ENCODE data around the gene SFRP5.

Gene SFRP5

DNA sequence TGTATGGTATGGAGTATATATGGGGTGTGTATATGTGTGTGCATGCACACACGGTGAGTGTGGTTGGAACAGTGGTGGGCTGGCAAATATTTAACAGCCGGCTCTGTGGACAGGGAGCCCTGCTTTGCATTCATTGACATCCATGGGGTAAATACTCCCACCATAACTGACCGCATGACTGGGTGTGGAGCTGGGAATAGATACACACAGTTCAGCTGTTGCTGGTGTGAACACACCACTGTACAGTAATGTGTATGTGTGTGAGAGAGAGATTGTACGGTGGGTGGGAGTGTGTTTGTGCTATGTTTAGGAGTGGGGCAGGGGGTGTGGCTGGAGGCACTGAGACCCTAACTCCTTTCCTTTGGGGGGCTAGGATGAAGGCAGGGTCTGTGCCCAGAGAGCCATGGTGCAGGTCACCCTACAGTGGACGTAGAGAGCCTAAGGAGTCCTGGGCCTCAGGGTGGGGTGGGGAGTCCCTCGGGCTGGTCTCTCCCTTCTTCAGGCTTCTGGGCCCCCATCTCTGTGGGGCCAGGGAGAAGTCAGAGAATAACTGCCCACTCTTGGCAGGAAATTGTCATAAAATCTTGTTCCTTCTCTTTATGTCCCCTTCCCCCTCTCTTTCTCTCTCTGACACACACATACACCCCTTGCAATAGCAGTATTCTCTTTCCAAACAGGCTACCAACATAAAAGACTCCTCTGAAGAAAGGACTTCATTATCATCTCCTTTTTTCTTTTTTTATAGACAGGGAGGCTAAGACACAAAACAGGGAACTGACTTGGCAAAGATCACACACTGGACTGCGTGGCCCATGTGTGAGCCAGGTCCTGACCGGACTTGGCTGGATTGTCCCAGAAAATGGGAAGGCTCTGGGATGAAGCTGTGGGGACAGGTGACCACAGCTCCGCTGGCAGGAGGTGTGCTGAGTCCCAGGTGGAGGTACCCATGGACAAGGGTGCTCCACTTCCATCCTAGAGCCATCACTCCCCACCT lies 3.2 kb downstream of the SFRP5 start:
- no peak for DNase-seq (ENCODE audit: low read depth, low spot score)
- no peak overlapping the region for H3K4me3 ChIP-seq (ENCODE audit: low read length)

DNA sequence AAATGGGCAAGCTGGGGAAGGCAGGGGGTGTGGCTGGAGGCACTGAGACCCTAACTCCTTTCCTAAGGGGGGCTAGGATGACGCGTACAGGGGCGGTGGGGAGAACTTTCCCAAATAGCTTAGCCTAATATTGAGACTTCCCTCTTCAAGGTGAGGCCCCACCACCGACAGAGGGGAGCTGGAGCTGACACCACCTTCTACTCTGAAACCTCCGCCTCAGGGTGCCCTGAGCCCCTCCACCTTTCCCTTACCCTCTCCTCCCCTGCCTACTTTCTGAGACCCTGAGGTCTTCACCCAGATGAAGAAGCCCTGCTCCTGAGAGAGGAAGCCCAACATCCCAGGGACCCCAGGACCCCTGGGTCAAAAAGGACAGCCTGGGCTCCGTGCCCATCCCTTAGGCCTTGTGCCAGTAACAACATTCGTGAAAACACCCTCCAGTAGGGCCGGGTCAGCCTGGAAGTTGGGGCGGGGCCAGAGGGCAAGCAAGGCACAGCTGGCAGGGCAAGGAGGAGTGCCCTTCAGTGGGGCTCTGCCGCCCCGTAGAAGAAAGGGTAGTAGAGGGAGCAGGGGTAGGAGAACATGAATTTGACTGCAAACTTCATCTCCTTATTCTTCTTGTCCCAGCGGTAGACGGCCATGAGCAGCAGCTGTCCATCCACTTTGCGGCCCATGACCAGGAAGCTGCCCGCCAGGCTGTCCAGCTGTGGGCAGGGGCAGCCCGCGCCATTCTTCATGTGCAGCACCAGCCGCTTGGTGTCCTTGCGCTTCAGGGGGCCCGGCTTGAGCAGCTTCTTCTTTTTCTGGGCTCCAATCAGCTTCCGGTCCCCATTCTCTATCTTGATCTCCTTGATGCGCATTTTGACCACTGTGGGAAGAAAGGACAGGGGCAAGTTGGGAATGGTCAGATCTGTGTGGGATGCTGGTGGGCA lies 4.5 kb downstream of the SFRP5 start:
- H3K4me3 ChIP-seq (ENCODE audit: low read length) = no peak overlapping the region
- no peak for DNase-seq (ENCODE audit: low read depth, low spot score)

DNA sequence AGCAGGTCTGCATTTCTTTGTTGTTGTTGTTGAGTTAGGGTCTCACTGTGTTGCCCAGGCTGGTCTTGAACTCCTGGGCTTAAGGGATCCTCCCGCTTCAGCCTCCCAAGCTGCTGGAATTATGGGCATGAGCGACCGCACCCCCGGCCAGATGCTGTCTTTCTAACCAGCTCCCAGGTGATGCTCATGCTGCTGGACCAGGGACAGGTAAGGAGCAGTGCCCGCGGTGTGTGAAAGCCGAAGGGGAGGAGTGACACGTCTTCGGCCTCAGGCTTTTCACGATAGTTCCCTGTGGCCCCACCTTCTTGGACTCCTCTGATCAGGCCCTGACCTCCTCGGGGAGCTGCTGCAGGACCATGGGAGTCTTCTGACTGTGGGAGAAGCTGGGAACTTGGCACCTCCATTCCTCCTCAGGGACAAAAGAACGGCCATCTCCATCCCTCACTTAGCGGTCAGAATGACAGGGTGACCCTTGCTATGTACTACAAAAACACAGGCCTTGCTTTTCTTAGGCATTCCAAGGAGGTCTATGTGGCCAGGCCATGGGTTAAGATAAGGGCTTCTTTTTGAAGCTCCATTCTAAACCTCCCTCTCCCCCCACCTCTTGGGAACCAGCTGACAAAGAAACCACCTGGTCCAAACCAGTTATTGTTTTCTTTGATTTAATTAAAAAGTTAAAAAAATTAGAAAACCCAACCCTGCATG lies 5.5 kb downstream of the SFRP5 start:
- DNase-seq (ENCODE audit: low read depth, low spot score) = no peak
- H3K4me3 ChIP-seq (ENCODE audit: low read length) = no peak overlapping the region

DNA sequence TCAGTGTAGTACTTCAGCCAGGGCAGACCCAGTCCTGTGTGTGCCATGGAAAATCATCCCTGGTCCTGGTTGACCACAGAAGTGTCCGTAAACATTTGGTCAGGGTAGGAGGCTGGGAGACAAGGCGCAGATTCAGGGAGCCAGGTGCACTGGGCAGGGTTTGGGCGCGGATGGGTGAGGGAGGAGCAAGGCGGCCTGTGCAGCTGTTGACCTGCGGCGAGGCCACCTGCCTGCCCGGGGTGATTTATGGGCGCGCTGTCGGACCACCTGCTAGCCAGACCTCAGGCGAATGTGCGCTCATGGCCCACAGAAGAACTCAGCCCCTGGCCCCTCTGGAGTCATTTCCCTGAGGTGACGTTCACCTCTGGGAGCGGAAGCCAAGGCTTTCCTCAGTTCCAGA lies 6.6 kb downstream of the SFRP5 start:
- DNase-seq (ENCODE audit: low read depth, low spot score) = no peak

DNA sequence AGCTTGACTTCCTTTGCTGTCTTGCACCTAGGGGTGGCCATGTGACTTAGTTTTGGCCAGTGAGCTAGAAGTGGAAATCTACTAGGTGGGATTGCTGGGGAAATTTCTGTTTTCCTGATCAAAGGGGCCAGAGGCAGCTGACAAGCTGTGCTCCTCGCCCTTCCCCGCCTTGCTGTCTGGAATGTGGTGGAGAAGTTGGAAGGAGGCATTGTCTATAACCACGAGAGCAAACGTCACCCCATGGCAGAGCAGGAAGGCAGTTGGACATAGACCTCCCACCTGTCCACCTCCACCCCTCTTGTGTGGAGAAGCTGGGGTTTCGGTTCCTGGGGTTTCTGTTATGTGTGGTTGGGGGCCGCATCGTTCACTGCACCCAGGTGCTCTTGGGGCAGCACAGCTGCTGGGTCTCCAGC lies 7.3 kb downstream of the SFRP5 start:
- no peak overlapping the region for H3K4me3 ChIP-seq (ENCODE audit: low read length)
- peak; percentile 7 for DNase-seq (ENCODE audit: low read depth, low spot score)

More for the DNA sequence above, 6.6 kb downstream of the SFRP5 start:
- H3K4me3 ChIP-seq (ENCODE audit: low read length) = no peak overlapping the region

DNA sequence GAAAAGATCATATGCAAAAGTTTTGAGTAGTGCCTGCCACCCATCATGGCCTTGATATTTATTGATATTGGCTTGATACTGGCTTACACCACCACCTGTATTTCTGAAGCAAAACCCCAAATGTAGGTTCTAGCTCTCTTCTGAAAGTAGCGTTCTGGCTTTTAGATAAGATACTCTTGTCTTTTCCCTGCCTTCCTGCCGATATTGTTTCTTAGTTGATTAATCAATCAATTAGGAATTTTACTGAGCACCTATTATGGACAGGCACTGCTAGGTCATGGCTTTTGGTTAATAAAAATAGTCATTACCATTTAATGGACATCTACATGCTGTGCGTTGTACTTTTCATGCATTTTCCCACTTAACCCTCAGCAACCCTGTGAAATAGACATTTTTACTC lies 7.9 kb downstream of the SFRP5 start:
- no peak overlapping the region for H3K4me3 ChIP-seq (ENCODE audit: low read length)
- no peak for DNase-seq (ENCODE audit: low read depth, low spot score)

DNA sequence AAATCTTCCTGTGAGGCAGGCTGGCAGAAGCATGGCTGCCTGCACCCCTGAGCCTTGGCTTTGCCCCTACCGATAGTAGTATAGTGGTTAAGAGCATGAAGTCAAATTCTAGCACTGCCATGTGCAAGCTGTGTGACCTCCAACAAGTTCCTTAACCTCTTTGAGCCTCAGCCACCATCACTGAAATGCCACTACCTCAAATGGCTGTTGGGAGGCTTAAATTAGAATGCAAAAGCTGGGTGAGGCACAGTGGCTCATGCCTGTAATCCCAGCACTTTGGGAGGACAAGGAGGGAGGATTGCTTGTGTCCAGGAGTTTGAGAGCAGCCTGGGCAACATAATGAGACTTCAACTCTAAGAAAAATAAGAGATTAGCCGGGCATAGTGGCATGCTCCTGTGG lies 8.4 kb downstream of the SFRP5 start:
- H3K4me3 ChIP-seq (ENCODE audit: low read length) = no peak overlapping the region
- no peak for DNase-seq (ENCODE audit: low read depth, low spot score)

DNA sequence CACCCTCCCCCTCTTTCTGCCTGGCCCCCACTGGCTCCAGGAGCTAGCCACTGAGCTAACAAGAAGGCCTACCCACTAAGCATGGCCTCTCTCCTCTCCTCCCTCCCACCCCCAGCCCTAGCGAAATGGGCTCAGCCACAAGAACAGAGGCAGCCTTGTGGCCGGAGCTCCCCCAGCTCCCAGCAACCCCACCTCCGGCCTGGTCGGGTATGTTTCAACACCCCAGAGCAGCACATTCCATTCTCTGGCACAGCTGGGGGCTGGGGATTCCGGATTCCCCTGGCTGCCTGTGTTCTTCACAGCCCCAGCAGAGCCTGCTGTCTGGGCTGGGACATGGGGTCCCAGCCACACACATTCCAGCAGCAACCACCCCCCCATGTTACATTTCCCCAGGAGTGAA lies 9.0 kb downstream of the SFRP5 start:
- DNase-seq (ENCODE audit: low read depth, low spot score) = no peak
- no peak overlapping the region for H3K4me3 ChIP-seq (ENCODE audit: low read length)

DNA sequence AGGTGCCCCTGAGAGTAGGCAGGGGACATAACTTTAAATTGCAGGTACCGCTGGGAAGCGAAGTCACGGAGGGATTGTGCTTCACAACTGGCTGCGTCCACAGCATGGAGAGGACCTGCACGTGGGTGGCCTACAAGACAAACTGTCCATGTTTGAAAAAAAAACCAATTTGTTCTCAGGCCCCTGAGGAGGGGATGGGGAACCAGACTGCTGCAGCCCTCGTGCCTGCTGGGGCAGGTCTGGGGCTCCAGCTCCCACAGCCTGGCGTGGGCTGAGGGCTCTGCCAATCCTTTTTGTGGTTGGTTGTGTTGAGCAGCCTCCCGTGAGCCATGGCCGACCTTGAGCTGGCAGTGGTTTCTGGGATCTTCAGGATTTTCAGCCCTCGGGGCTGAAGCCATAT lies 9.7 kb downstream of the SFRP5 start:
- H3K4me3 ChIP-seq (ENCODE audit: low read length) = no peak overlapping the region
- no peak for DNase-seq (ENCODE audit: low read depth, low spot score)

DNA sequence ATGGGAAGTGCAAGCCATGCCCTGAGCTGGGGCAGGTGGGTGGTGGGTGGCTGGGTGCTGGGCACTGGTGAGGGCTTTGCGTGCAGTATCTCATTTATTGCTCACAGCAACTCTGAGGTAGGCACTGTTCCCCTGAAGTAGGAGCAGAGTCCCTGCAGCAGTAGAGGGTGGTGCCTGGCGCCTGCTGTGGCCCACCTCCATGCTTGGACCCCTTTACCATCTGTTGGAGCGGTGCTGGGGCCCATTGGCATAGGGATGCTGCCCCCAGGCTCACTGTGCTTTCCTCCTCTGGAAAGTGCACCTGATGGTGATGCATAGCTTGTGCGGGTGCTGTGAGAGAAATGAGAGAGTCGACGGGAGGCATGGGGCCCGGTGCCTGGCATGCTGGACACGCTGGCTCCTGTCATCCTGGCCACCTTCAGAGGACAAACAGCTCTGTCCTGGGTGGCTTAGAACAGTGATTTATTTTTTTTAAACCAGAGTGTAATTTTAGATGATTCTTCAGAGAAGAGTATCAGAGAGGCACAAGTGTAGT lies 10.4 kb downstream of the SFRP5 start:
- no peak for DNase-seq (ENCODE audit: low read depth, low spot score)
- H3K4me3 ChIP-seq (ENCODE audit: low read length) = no peak overlapping the region

DNA sequence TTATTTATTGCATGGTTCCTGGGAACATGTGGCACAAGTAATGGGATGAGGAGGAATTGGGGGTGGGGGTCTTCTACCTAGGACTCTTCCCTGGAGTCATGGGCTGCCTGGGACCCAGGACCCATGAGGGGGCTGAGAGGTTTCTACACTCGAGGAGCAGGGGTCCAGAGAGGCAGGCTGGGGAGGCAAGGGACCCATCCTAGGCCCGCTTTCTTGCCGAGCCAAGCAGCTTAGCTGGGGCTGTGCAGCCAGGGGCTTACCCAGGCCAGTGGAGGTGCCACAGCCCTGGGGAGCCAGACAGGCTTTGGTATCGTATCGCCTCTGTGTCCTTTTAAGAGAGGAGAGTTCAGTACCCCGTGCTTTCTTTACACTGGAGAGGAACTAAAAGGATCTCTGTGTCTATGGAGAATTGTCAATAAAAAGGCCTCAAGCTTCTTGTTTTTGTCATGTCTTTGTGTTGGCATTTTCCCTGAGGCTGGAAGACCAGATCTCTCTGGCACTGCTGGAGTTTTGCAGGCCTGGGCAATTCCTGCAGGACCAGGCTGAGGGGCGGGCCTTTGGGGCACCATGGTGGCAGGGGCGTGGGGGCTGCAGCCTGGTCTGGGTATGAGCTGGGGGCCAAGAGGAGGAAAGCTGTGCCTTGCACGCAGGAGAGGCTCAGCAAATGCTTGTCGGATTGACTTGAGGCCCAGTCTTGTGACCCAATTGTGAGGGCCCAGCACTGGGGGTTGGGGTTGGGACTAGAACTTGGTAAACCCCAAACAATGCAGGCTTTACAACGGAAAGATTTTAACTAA lies 11.1 kb downstream of the SFRP5 start:
- H3K4me3 ChIP-seq (ENCODE audit: low read length) = no peak overlapping the region
- no peak for DNase-seq (ENCODE audit: low read depth, low spot score)

DNA sequence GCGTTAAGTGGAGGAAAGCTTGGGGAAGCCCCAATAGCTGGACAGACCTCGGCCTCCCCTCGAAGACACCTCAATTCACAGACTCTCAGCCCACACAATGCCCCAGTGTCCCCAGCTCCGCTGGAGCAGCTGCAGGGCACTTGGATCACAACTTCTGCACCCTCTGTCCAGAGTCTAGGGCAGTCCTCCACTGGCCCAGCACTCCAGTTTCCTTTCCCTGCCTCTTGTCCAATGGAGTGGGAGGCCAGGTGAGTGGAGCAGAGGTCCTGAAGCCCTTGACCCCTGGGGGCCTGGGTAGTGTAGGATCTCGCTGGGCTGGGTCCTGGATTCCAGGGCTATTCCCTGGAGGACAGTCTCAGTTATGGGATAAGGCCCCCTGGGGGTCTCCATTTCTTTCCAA lies 11.9 kb downstream of the SFRP5 start:
- no peak for DNase-seq (ENCODE audit: low read depth, low spot score)
- H3K4me3 ChIP-seq (ENCODE audit: low read length) = no peak overlapping the region

DNA sequence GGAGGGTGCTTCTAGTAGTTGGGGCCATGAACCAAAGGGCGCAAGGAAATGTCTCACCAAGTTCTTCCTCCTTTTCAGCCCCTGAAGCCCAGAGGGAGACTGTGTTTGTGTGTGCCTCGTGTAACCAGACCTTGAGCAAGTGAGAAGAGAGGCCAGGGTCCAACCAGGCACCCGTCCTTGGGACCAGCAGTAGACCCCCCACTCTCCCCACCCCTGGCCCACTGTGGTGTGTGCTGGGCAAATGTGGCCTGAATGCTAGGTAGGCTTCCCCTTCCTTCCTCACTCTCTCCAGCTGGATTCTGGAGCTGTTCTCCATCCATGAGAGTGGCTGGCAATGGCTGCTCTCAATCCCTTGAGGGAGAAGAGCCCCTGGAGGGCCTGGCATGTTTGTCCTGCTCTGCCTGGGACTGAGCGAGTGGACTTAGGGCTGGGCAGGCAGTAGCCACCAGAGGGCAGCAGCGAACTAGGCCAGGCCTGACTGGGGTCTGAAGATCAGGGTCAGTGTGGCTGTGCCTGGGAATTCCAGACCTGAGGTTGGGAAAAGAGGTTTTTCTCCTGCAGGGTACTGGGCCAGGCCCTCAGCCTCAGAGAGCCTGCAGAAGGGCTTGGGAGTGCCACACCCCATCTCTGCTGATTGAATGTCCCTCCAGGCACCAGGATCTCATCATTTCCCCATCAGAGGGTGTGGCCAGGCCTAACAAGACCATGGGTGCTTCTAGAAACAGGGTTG lies 12.5 kb downstream of the SFRP5 start:
- no peak for DNase-seq (ENCODE audit: low read depth, low spot score)
- H3K4me3 ChIP-seq (ENCODE audit: low read length) = no peak overlapping the region

DNA sequence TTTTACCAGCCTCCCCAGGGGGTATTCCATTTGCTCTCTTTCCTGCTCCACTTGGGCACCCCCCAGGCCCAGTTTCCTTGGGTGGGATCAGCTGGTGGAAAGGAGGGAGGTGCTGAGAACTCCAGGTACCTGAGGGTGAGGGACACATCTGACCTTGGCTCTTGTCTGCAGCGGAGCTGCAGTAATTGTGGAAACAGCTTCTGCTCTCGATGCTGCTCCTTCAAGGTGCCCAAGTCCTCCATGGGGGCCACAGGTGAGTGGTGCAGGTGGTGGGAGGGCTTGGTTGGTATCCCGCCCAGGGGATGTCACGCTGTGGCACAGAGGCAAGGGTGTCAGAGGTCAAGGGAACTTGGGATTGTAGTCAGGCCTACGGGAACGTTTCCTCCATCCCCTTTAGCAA lies 14.3 kb downstream of the SFRP5 start:
- no peak for DNase-seq (ENCODE audit: low read depth, low spot score)
- H3K4me3 ChIP-seq (ENCODE audit: low read length) = no peak overlapping the region

DNA sequence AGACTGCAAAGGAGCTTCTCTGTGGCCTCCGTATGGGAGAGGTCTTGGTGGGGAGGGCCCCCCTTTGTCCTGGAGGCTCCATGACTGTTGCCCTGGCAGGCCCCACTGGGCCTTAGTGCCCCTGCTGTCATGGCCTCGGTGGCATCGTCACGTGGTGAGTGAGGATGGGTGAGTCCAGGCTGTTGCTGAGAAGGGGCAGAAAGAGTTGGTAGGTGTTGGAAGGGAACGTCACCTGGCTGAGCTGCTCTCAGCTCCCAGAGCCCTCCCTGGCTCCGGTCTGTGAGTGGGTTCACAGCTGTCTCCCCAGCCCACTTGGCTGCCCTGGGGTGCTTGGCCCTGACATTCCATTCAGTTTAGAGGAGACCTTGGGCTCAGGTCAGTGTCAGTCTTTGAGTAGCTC lies 16.1 kb downstream of the SFRP5 start:
- H3K4me3 ChIP-seq (ENCODE audit: low read length) = no peak overlapping the region
- no peak for DNase-seq (ENCODE audit: low read depth, low spot score)

DNA sequence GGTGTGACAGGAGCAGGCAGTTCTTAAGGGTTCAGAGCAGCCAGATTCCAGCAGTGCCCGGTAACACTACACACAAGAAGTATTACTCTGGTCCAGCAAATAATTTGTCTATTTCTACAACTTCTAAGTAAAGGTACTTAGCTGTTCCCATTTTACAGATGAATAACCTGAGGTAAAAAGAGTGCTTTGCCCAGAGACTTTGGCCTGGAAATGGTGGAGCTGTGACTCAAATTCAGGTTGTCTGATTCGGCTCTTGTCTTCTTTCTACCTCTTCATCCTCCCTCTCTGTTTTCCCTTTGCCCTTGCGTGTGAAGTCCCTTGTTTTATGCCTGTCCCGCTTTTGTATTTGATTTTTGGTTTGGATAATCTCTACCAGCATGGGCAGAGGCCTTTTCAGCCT lies 17.1 kb downstream of the SFRP5 start:
- no peak for DNase-seq (ENCODE audit: low read depth, low spot score)
- H3K4me3 ChIP-seq (ENCODE audit: low read length) = no peak overlapping the region

DNA sequence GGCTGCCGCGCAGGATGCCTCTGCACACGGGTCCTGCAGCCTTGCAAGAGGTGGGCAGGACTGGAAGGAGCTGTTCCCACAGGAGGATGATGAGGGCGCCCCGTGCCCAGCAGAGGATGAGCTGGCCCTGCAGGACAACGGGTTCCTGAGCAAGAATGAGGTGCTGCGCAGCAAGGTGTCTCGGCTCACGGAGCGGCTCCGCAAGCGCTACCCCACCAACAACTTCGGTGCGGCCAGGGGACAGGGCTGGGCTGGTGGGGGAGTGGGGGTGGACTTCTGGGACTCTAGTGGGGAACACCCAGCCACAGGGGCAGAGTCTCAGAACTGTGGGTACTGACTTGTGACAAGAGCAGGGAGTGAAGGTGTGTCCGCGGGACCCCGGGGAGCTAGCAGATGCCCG lies 18.8 kb downstream of the SFRP5 start:
- H3K4me3 ChIP-seq (ENCODE audit: low read length) = no peak overlapping the region
- no peak for DNase-seq (ENCODE audit: low read depth, low spot score)

DNA sequence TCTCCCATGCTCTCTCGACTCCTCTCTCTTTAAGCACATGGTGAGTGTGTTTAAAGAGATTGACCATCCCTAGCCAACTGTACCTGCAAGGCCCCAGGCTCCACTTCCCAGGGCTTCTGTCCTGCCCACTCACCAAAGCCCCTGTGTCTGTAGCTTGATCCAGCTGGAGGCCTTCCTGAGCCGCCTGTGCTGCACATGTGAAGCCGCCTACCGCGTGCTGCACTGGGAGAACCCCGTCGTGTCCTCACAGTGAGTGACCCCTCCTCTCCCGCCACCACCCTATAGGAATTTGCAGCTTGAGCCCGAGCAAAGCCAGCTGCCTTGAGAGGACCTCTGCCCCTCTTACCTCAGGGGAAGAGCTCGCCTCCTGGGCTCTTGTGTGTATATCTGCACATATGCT lies 23.7 kb downstream of the SFRP5 start:
- no peak for DNase-seq (ENCODE audit: low read depth, low spot score)
- no peak overlapping the region for H3K4me3 ChIP-seq (ENCODE audit: low read length)
